DMS114 treated with DMSO at 0.1 percent for 48 hours (cell line): ENCODE measurements around the gene STAT1.

ENCODE experiments used
- DNase-seq: peaks from one replicate; lab custom pipeline; 2025; ENCODE audit not compliant: unreplicated experiment; lab: John Stamatoyannopoulos, UW

STAT1 gene

GRCh38 chr2:191013932-191014652 lies at the start of gene STAT1:
Gene STAT1, minus strand, starts transcription at chr2:191014171. Its CDS starts 4,168 bp downstream, at chr2:191010003.
- DNase-seq, result peak; percentile 77

DNA sequence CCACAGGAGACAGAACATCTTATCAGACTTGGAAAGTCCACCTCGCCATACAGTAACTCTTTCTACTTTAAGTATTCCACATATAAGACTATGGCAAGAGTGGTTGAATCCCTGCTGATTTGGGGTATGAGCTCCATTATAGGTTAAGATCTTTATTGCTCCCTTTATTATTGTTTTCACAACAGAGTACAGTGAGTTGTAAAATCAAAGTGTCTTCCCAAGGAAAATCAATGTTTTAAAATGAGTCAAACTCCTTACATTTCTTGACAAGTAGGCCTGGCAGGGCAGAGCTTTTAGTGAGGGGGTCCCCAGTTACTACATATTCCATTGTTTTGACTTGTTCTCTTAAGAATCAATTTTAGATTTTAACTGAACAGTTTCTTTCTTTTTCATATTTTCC lies 49.6 kb upstream of the STAT1 start:
- DNase-seq, result no peak

GRCh38 chr2:191061381-191061980 lies 47.5 kb upstream of the STAT1 start:
- DNase-seq, result no peak

GRCh38 chr2:191059308-191059707 lies 45.3 kb upstream of the STAT1 start:
- no peak for DNase-seq

DNA sequence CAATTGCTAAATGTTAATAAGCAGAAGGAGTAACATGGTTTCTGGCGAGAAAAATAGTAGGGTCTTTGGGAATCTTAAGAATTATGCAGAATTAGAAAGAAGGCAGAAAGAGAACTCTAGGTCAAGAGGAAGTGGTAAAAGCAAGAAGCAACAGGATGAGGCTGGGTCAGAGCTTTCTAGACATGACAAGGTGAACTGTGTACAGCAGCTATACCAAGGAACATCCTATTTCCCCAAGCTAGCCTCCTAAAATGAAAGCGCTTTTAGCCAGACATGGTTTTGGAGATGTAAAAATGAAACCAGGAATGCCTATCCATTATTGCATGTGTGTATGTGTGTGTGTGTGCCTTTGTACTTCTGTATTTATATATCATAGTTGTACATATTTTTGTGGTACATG lies 42.3 kb upstream of the STAT1 start:
- no peak for DNase-seq

- no peak for DNase-seq
Observed at GRCh38 chr2:191053256-191053655, 39.3 kb upstream of the STAT1 start.

GRCh38 chr2:191051825-191052778 lies 38.1 kb upstream of the STAT1 start:
- DNase-seq, result peak; percentile 54

DNA sequence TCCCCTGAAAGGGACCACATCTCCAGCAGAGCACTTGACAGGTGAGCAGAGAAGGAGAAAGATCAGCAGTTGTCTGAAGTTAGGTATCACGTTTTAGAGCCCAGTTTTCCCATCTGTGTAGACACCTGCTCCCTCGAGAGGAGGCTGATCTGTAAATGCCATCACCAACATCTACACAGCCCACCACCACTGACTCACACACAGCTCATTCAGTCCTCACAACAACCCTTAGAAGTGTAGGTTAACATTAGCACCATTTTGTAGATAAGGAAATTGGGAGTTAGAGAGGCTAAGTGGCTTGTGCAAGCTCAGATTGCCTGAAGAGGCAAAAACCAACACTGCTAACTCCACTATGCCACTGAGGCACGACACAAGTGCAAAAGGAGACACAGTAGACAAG lies 37.2 kb upstream of the STAT1 start:
- no peak for DNase-seq

DNA sequence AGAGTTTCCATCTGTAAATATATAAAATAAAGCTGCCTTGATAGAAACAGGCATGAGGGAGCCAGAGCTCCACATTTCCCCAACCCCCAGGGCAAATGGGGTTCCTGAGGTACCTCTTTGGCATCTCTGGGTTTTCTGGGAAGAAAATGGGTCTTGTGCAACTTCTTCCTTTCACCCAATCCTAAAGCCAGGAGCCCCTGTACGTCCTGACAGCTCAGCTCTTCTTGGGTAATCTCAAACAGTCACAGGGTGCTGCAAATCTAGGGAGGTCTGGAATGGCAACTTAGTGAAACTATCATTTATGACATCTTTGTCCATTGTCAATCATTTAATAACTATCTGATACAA lies 36.6 kb upstream of the STAT1 start:
- DNase-seq, result no peak

- DNase-seq, result no peak
Observed at GRCh38 chr2:191049728-191050639, 36.0 kb upstream of the STAT1 start.

- DNase-seq, result no peak
Observed at GRCh38 chr2:191048073-191048472, 34.1 kb upstream of the STAT1 start.

DNA sequence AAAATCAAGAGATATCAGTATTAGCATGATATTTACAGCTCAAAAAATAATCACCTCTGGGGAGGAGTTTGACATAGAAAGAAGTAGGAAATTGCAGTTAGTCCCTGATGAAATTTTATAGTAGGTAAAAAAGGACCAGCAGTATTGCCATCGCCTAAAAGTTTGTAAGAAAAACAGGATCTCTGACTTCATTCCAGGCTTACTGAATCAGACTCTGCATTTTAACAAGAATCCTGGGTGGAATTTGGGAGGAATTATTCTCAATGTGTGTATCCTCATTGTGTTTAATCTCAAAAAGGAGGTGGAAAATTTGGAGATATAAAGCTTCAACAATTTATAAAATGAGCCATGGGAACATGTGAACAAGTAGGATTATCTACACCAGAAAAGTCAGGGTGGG lies 31.2 kb upstream of the STAT1 start:
- no peak for DNase-seq

- DNase-seq, result no peak
Observed at GRCh38 chr2:191043438-191043837, 29.5 kb upstream of the STAT1 start.

DNA sequence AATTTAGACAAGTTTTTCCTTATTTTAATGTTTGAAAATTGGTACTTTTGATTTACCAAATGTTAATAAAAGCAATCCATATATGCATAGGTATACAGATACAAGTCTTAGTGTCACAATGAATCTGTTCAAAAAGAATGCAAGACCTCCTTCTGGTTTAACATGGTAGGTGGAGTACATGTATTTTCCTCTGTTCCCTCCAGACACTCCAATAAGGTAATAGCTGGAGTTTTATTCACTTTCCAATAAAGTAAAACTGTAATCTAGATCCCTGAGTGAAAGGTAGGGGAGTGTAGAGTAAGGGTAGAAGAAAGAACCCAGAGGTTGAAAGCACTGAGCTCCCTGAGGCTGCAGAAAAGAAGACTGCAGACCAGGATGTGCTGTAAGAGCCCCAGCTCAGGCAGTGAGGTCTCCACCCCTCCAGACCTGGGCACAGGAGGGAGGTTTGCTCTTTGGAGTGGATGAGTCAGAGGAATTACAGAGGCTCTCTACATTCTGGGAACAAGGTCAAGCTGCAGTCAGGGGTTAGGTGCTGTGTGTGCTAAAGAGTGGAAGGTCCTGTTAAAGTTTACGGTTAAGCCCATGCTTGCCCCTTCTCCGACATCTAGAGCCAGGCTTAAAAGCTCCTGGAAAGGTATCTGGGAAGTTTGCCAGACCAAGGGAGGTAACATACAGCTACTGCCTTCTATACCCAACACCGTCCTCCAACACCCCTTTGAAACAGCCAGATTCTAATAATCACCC lies 27.6 kb upstream of the STAT1 start:
- no peak for DNase-seq

GRCh38 chr2:191039616-191040015 lies 25.6 kb upstream of the STAT1 start:
- no peak for DNase-seq

GRCh38 chr2:191038741-191039140 lies 24.8 kb upstream of the STAT1 start:
- DNase-seq, result no peak

GRCh38 chr2:191038241-191038725 lies 24.3 kb upstream of the STAT1 start:
- DNase-seq, result no peak

DNA sequence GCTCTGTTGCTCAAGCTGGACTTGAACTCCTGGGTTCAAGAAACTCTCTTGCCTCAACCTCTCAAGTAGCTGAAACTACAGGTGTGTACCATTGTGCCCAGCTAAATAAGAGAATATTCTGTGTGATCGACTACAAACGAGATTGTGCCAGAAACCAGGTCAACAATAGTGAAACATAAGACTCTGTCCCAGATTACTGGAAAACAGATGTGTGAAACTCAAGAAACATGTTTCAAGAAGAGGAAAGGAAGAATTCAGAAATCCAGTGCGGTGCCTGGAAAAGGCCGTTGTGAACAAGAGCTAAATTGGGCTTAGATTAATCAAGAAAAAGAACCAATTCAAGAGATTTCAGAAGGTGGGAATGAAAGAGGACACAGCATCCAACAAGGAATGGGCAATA lies 23.4 kb upstream of the STAT1 start:
- DNase-seq, result no peak

DNA sequence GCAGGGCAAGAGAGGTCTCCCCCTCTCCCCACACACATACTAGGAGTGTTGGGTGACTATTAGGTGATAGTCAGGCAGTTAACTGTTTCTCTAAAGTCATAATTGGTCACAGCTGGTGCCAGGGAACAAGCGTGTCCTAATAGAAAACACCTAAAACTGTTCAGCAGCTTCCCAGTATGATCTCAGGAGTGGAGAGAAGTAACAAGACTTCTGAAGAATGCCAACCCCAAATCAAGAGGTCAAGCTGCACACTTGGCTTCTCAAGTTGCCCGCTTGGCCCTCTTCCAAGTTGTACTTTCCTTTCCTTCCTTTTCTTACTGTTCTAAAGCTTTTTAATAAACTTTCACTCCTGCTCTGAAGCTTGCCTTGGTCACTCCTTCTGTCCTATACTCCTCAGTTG lies 22.4 kb upstream of the STAT1 start:
- DNase-seq, result no peak
